HepG2 (cell line): ENCODE results near the gene CLEC16A. TPM values are rescaled to one million over a fixed set of nuclear protein-coding genes. Genes with fewer than 3 reads are reported as not detected.
A peak's percentile ranks its signal among the peaks of the same experiment; 100 is the strongest.

Experiments
- ATF4 ChIP-seq, 2 experiments: fragments of 450-650 bp in 1 of 2; sonication (generic) in 1 of 2; formaldehyde crosslinking; IDR thresholded peaks; 2 replicates each; pipeline versions ENCODE4 v1.5.0 to v1.8.0; 2020 to 2022; ENCODE audit warnings: mild to moderate bottlenecking in 1 of 2, missing genetic modification reagents in 1 of 2
- CTCF ChIP-seq: sonication (generic); formaldehyde crosslinking; IDR thresholded peaks from 2 replicates; pipeline ENCODE4 v1.5.0; 2020; ENCODE audit warnings: mild to moderate bottlenecking, missing genetic modification reagents, moderate library complexity
- EED ChIP-seq: sonication (generic); formaldehyde crosslinking; IDR thresholded peaks from 2 replicates; pipeline ENCODE4 v1.5.0; 2020; ENCODE audit warnings: mild to moderate bottlenecking, missing genetic modification reagents
- EHMT2 ChIP-seq: fragments of 200-600 bp; sonication (generic); IDR thresholded peaks from 2 replicates; pipeline ENCODE4 v1.7.0; 2017; ENCODE audit warnings: antibody characterized with exemption, low read depth, low read length, borderline replicate concordance
- FOSL1 ChIP-seq: sonication (generic); formaldehyde crosslinking; IDR thresholded peaks from 2 replicates; pipeline ENCODE4 v1.9.0; 2021; ENCODE audit warnings: missing genetic modification reagents, borderline replicate concordance
- HMG20B ChIP-seq: conservative IDR thresholded peaks from 2 replicates; pipeline ENCODE4 v1.6.1; 2016; ENCODE audit warnings: missing genetic modification reagents, missing compliant biosample characterization
- KDM6A ChIP-seq: IDR thresholded peaks from 2 replicates; pipeline ENCODE4 v1.6.1; 2016; ENCODE audit warnings: low read depth
- MTA1 ChIP-seq: sonication (generic); formaldehyde crosslinking; IDR thresholded peaks from 2 replicates; pipeline ENCODE4 v1.4.0; 2020; ENCODE audit warnings: missing genetic modification reagents, mild to moderate bottlenecking, borderline replicate concordance
- RAD21 ChIP-seq: fragments of 450-650 bp; formaldehyde crosslinking; IDR thresholded peaks from 2 replicates; pipeline ENCODE4 v1.5.0; 2020; ENCODE audit warnings: mild to moderate bottlenecking
- ZNF251 ChIP-seq: sonication (generic); formaldehyde crosslinking; IDR thresholded peaks from 2 replicates; pipeline ENCODE4 v1.9.0; 2021; ENCODE audit warnings: mild to moderate bottlenecking, missing genetic modification reagents
- ZNF282 ChIP-seq: fragments of 450-650 bp; IDR thresholded peaks from 2 replicates; pipeline ENCODE4 v1.6.1; 2018; ENCODE audit not compliant: partially characterized antibody
- ZNF724P ChIP-seq: sonication (generic); formaldehyde crosslinking; IDR thresholded peaks from 2 replicates; pipeline ENCODE4 v1.8.0; 2022; ENCODE audit warnings: missing genetic modification reagents, borderline replicate concordance
- ZNF737 ChIP-seq: sonication (generic); formaldehyde crosslinking; IDR thresholded peaks from 2 replicates; pipeline ENCODE4 v1.5.0; 2020; ENCODE audit warnings: missing genetic modification reagents, mild to moderate bottlenecking, borderline replicate concordance
- ZNF766 ChIP-seq: sonication (generic); formaldehyde crosslinking; IDR thresholded peaks from 2 replicates; pipeline ENCODE4 v1.5.0; 2020; ENCODE audit warnings: missing genetic modification reagents, borderline replicate concordance
- ZSCAN9 ChIP-seq: IDR thresholded peaks from 2 replicates; pipeline ENCODE4 v1.6.1; 2016; ENCODE audit warnings: borderline replicate concordance
- polyA plus RNA-seq, 8 experiments: library from polyadenylated mRNA; depleted of rRNA in 3 of 8; stranded (reverse) in 7 of 8; unstranded in 1 of 8; fragments of >200 nt; fragmentation: Illumina TruSeq in 4 of 8; extraction: Trizol in 4 of 8; gene quantifications; 2 replicates each; pipeline versions ENCODE4 v1.2.1 to v1.2.3, GENCODE V29; 2011 to 2016; ENCODE audit warnings: low read depth in 4 of 8, missing spikeins in 1 of 8, mixed read lengths in 1 of 8; ENCODE audit not compliant: insufficient read depth in 1 of 8
- total RNA-seq, 5 experiments: library from RNA; depleted of rRNA; stranded (reverse); fragments of >200 nt; fragmentation: Illumina TruSeq; extraction: Trizol; gene quantifications; 2 replicates each; pipeline ENCODE4 v1.2.3, GENCODE V29; 2016; ENCODE audit warnings: low read depth in 1 of 5
- TF ChIP-seq, protein P1 (sequence below): sonication (generic); formaldehyde crosslinking; IDR thresholded peaks from 2 replicates; pipeline ENCODE4 v1.8.0; 2022; ENCODE audit warnings: missing genetic modification reagents, mild to moderate bottlenecking, moderate library complexity, borderline replicate concordance
- TF ChIP-seq, protein P2 (sequence below): sonication (generic); formaldehyde crosslinking; IDR thresholded peaks from 2 replicates; pipeline ENCODE4 v1.5.0; 2020; ENCODE audit warnings: missing genetic modification reagents
- TF ChIP-seq, protein P3 (sequence below): sonication (generic); formaldehyde crosslinking; IDR thresholded peaks from 2 replicates; pipeline ENCODE4 v1.4.0; 2020; ENCODE audit warnings: mild to moderate bottlenecking, missing genetic modification reagents, borderline replicate concordance

The CLEC16A gene
- total and polyA plus RNA-seq, 2 of the 13 experiments (the other 11 are each of a cell fraction or from before 2014, with no cell fraction given): 8.5 to 10.3 TPM

GRCh38 chr16:10944249-10945064, at the start of gene CLEC16A (continued):
- TF ChIP-seq, protein P1, sequence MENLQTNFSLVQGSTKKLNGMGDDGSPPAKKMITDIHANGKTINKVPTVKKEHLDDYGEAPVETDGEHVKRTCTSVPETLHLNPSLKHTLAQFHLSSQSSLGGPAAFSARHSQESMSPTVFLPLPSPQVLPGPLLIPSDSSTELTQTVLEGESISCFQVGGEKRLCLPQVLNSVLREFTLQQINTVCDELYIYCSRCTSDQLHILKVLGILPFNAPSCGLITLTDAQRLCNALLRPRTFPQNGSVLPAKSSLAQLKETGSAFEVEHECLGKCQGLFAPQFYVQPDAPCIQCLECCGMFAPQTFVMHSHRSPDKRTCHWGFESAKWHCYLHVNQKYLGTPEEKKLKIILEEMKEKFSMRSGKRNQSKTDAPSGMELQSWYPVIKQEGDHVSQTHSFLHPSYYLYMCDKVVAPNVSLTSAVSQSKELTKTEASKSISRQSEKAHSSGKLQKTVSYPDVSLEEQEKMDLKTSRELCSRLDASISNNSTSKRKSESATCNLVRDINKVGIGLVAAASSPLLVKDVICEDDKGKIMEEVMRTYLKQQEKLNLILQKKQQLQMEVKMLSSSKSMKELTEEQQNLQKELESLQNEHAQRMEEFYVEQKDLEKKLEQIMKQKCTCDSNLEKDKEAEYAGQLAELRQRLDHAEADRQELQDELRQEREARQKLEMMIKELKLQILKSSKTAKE: no peak
- TF ChIP-seq, protein P2, sequence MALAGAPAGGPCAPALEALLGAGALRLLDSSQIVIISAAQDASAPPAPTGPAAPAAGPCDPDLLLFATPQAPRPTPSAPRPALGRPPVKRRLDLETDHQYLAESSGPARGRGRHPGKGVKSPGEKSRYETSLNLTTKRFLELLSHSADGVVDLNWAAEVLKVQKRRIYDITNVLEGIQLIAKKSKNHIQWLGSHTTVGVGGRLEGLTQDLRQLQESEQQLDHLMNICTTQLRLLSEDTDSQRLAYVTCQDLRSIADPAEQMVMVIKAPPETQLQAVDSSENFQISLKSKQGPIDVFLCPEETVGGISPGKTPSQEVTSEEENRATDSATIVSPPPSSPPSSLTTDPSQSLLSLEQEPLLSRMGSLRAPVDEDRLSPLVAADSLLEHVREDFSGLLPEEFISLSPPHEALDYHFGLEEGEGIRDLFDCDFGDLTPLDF (CRISPR knock-in tag): peak; percentile 93
- peak in 1 of 2 experiments; percentile 64; a peak in 1 of 4 replicates for TF ChIP-seq ATF4 (CRISPR knock-in tag; IDR thresholded peaks at IDR 0.05)
- TF ChIP-seq ZSCAN9 (CRISPR knock-in tag): peak; percentile 89
- TF ChIP-seq FOSL1 (CRISPR knock-in tag): no peak
- TF ChIP-seq CTCF (CRISPR knock-in tag): peak; percentile 28
- no peak for TF ChIP-seq ZNF766 (CRISPR knock-in tag)
- TF ChIP-seq MTA1 (CRISPR knock-in tag): peak; percentile 97
- 0 out of 2 replicates have a peak, but pooled peaks have one; percentile 59 for TF ChIP-seq ZNF724P (CRISPR knock-in tag)
- TF ChIP-seq HMG20B (CRISPR knock-in tag): peak; percentile 63; the same call in 1 of the 2 replicates
- TF ChIP-seq RAD21 (CRISPR knock-in tag): peak; percentile 70; the same call in 1 of the 2 replicates
- no peak for TF ChIP-seq ZNF737 (CRISPR knock-in tag)
- TF ChIP-seq ZNF251 (CRISPR knock-in tag): 0 out of 2 replicates have a peak, but pooled peaks have one; percentile 73
- TF ChIP-seq ZNF282: no peak
- 0 out of 2 replicates have a peak, but pooled peaks have one; percentile 44 for TF ChIP-seq KDM6A (CRISPR knock-in tag)
- TF ChIP-seq, protein P3, sequence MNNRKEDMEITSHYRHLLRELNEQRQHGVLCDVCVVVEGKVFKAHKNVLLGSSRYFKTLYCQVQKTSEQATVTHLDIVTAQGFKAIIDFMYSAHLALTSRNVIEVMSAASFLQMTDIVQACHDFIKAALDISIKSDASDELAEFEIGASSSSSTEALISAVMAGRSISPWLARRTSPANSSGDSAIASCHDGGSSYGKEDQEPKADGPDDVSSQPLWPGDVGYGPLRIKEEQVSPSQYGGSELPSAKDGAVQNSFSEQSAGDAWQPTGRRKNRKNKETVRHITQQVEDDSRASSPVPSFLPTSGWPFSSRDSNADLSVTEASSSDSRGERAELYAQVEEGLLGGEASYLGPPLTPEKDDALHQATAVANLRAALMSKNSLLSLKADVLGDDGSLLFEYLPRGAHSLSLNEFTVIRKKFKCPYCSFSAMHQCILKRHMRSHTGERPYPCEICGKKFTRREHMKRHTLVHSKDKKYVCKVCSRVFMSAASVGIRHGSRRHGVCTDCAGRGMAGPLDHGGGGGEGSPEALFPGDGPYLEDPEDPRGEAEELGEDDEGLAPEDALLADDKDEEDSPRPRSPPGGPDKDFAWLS (CRISPR knock-in tag): no peak
- peak; percentile 22; the same call in 1 of the 2 replicates for TF ChIP-seq EED (CRISPR knock-in tag)
- TF ChIP-seq EHMT2: no peak; the same call in 1 of the 2 replicates
